HCT116 (cell line): ENCODE results near the gene FLACC1. TPM values are rescaled to one million over a fixed set of nuclear protein-coding genes. Genes with fewer than 3 reads are reported as not detected.

ENCODE experiments used
- ATAC-seq: fragments of 200-7000 bp; cut with Tn5 transposase; 2 replicates; pipeline ENCODE4 v1.9.1; 2020; ENCODE audit warnings: mild to moderate bottlenecking, moderate library complexity
- BruUV-seq: library from RNA; stranded (reverse); fragments of 400-500 nt; replicated peaks from 2 replicates; lab custom pipeline; 2021; lab: Mats Ljungman, UMichigan
- CTCF ChIA-PET: fragments of 300-600 bp; sonication (Branson Sonifier 250); formaldehyde crosslinking; loops from one replicate; lab custom pipeline; 2021; ENCODE audit warnings: antibody characterized with exemption; lab: Charles Lee
- POLR2A ChIA-PET: fragments of 300-600, 350-600 bp; sonication (Branson Sonifier 250); formaldehyde crosslinking; loops from one replicate; lab custom pipeline; 2021; ENCODE audit warnings: antibody characterized with exemption; lab: Charles Lee
- RAD21 ChIA-PET, 2 experiments: fragments of 300-600 bp; sonication (Branson Sonifier 250); formaldehyde crosslinking; loops; one replicate each; lab custom pipeline; 2023; ENCODE audit warnings: low total read pairs in 2 of 2; ENCODE audit not compliant: uncharacterized antibody in 2 of 2, unreplicated experiment in 2 of 2, low non-redundant PET in 1 of 2; lab: Charles Lee
- DNase-seq: peaks from one replicate; pipeline ENCODE4 v3.0.0-alpha.2; 2010; ENCODE audit warnings: low read depth, low spot score
- H2AFZ ChIP-seq: fragments of 200-600 bp; shearing (Covaris generic), sonication (generic); 2 replicates; pipeline ENCODE4 v1.6.1; 2017; ENCODE audit warnings: low read depth, mixed run types, mixed read lengths, antibody characterized with exemption, low read length; ENCODE audit not compliant: poor library complexity, severe bottlenecking
- H3K27ac ChIP-seq: 2 replicates; pipeline ENCODE4 v1.5.1; 2012; ENCODE audit warnings: low read depth, low read length
- H3K27me3 ChIP-seq: fragments of 200-600 bp; sonication (generic); 2 replicates; pipeline ENCODE4 v1.6.1; 2016; ENCODE audit warnings: mixed run types, low read length, mixed read lengths; ENCODE audit not compliant: insufficient read depth
- H3K36me3 ChIP-seq, 2 experiments: fragments of 200-500 bp in 1 of 2; fragments of 200-600 bp in 1 of 2; sonication (Bioruptor generic) in 1 of 2; sonication (generic) in 1 of 2; 2 replicates each; pipeline versions ENCODE4 v1.5.1 to v1.6.1; 2014 to 2016; ENCODE audit warnings: low read length in 2 of 2, inconsistent platforms in 1 of 2, mixed read lengths in 1 of 2, mixed run types in 1 of 2; ENCODE audit not compliant: insufficient read depth in 2 of 2, control insufficient read depth in 1 of 2
- H3K4me1 ChIP-seq, 2 experiments: fragments of 200-600 bp in 1 of 2; sonication (generic) in 1 of 2; 2 replicates each; pipeline versions ENCODE4 v1.5.1 to v1.6.1; 2012 to 2017; ENCODE audit warnings: low read length in 2 of 2, inconsistent platforms in 1 of 2, mild to moderate bottlenecking in 1 of 2, mixed read lengths in 1 of 2, mixed run types in 1 of 2, moderate library complexity in 1 of 2; ENCODE audit not compliant: insufficient read depth in 2 of 2, control insufficient read depth in 1 of 2
- H3K4me2 ChIP-seq: fragments of 200-600 bp; sonication (generic); 2 replicates; pipeline ENCODE4 v1.6.1; 2017; ENCODE audit warnings: mixed run types, low read length, mixed read lengths
- H3K4me3 ChIP-seq, 2 experiments: fragments of 200-600 bp in 1 of 2; sonication (generic) in 1 of 2; replicated peaks in 1 of 2; 2 replicates each; pipeline ENCODE4 v1.5.1; 2011 to 2016; ENCODE audit warnings: low read length in 2 of 2, control low read depth in 1 of 2, low read depth in 1 of 2, mild to moderate bottlenecking in 1 of 2, mixed read lengths in 1 of 2, mixed run types in 1 of 2
- H3K79me2 ChIP-seq: fragments of 200-600 bp; sonication (generic); 2 replicates; pipeline ENCODE4 v1.6.1; 2017; ENCODE audit warnings: mild to moderate bottlenecking, mixed run types, low read length, moderate library complexity, mixed read lengths; ENCODE audit not compliant: insufficient read depth
- H3K9ac ChIP-seq: fragments of 200-600 bp; sonication (generic); 2 replicates; pipeline ENCODE4 v1.6.1; 2016; ENCODE audit warnings: low read length, mixed read lengths
- H3K9me2 ChIP-seq: fragments of 200-600 bp; sonication (generic), shearing (Covaris generic); 2 replicates; pipeline ENCODE4 v1.6.1; 2017; ENCODE audit warnings: mixed run types, mild to moderate bottlenecking, moderate library complexity; ENCODE audit not compliant: insufficient read depth
- H3K9me3 ChIP-seq, 2 experiments: fragments of 200-500 bp in 1 of 2; fragments of 200-600 bp in 1 of 2; sonication (Bioruptor generic) in 1 of 2; sonication (generic) in 1 of 2; 2 replicates each; pipeline ENCODE4 v1.6.1; 2014 to 2017; ENCODE audit warnings: low read length in 2 of 2, mixed read lengths in 2 of 2, inconsistent platforms in 1 of 2, low read depth in 1 of 2, mild to moderate bottlenecking in 1 of 2, mixed run types in 1 of 2, moderate library complexity in 1 of 2; ENCODE audit not compliant: control insufficient read depth in 1 of 2, insufficient read depth in 1 of 2
- H4K20me1 ChIP-seq: fragments of 200-600 bp; sonication (generic), shearing (Covaris generic); 2 replicates; pipeline ENCODE4 v1.6.1; 2017; ENCODE audit warnings: mixed run types, mild to moderate bottlenecking, moderate library complexity; ENCODE audit not compliant: insufficient read depth
- CBX3 ChIP-seq: IDR thresholded peaks from 2 replicates; pipeline ENCODE4 v1.6.1; 2012; ENCODE audit warnings: low read depth
- CTCF ChIP-seq, 3 experiments: fragments of 200-600 bp in 1 of 3; sonication (generic) in 1 of 3; IDR thresholded peaks in 2 of 3; conservative IDR thresholded peaks in 1 of 3; 2 replicates each; pipeline ENCODE4 v1.5.1; 2012 to 2017; ENCODE audit warnings: low read depth in 2 of 3, low read length in 2 of 3, antibody characterized with exemption in 1 of 3, borderline replicate concordance in 1 of 3, control low read depth in 1 of 3, mild to moderate bottlenecking in 1 of 3, mixed read lengths in 1 of 3, mixed run types in 1 of 3, moderate library complexity in 1 of 3; ENCODE audit not compliant: insufficient read depth in 1 of 3
- JUND ChIP-seq: IDR thresholded peaks from 2 replicates; pipeline ENCODE4 v1.6.1; 2012
- intact Hi-C: fragments of 100-400 bp; cut with micrococcal nuclease; formaldehyde crosslinking; loops from 2 replicates; pipeline ENCODE4 v1.10.0; 2022
- total RNA-seq: library from RNA; stranded (reverse); gene quantifications from one replicate; pipeline ENCODE4 v1.2.1, GENCODE V29; 2021; ENCODE audit not compliant: unreplicated experiment

Gene FLACC1
- total RNA-seq, 1 experiment from 2014 or later: 0.74 TPM

- Histone ChIP-seq H3K4me3 (no peak overlapping the region), H3K9ac (no peak overlapping the region), H3K9me2 (no peaks in the 10 kb centered on the region), H3K79me2 (peaks cover 2% of the 10 kb centered on the region), H4K20me1 (no peaks in the 10 kb centered on the region), H3K9me3 (no peaks in the 10 kb centered on the region), H3K4me2 (no peak overlapping the region), H3K4me1 (no peaks in the 10 kb centered on the region), H3K27me3 (no peaks in the 10 kb centered on the region), H2AFZ (no peak overlapping the region), H3K27ac (no peak overlapping the region), H3K36me3 (peaks cover 9 to 10% of the 10 kb centered on the region in 2 experiments; a peak in 2 of 4 replicates)
- no peak for ATAC-seq
- ChIA-PET RAD21 (no interaction called here), POLR2A (no interaction called here), CTCF (no interaction called here)
- TF ChIP-seq CTCF (IDR thresholded peaks at IDR 0.05 in 2 of 3, conservative IDR thresholded peaks at IDR 0.05 in 1 of 3; ENCODE audit: borderline replicate concordance in 1 of 3, insufficient read depth in 1 of 3, low read depth in 2 of 3, low read length in 2 of 3) (peak in 1 of 3 experiments; percentile 27; a peak in 2 of 6 replicates), CBX3 (no peak)
- intact Hi-C loops: no loop called here
- no peak for DNase-seq
- BruUV-seq: no TSS peak
These were observed 86.7 kb downstream of the FLACC1 start for GRCh38 chr2:201270293-201271001.

GRCh38 chr2:201269764-201270163 lies 87.4 kb downstream of the FLACC1 start:
- Histone ChIP-seq H3K9me3 (no peaks in the 10 kb centered on the region), H3K36me3 (peaks cover 9 to 10% of the 10 kb centered on the region in 2 experiments; a peak in 1 of 4 replicates), H3K4me1 (no peaks in the 10 kb centered on the region), H2AFZ (no peak overlapping the region), H3K79me2 (peaks cover 6% of the 10 kb centered on the region), H3K9me2 (no peaks in the 10 kb centered on the region), H4K20me1 (no peaks in the 10 kb centered on the region), H3K4me2 (no peak overlapping the region), H3K9ac (no peak overlapping the region), H3K27ac (no peak overlapping the region), H3K4me3 (no peak overlapping the region), H3K27me3 (no peaks in the 10 kb centered on the region)
- intact Hi-C loops: no loop called here
- POLR2A ChIA-PET: no interaction called here
- BruUV-seq: no TSS peak
- DNase-seq (no peak), ATAC-seq (no peak)
- CTCF ChIA-PET: no interaction called here
- TF ChIP-seq JUND: no peak
- RAD21 ChIA-PET: no interaction called here
